ENCODE results near the gene RPP25. TPM values are rescaled to one million over a fixed set of nuclear protein-coding genes. Genes with fewer than 3 reads are reported as not detected.

The RPP25 gene
- total RNA-seq: 10 to 100 TPM in 2 of 4 donors, 1 to 10 TPM in 2; 6.9 to 14.4 (median 9.4) TPM

GRCh38 chr15:74956648-74957475 is at the start of gene RPP25:
Gene RPP25 (minus strand): TSS chr15:74956772. CDS start chr15:74956583, 189 bp downstream.
- ATAC-seq (ENCODE audit: low FRiP score) (peak; percentile 90), DNase-seq (ENCODE audit: low spot score) (no peak)
- no peak for TF ChIP-seq CTCF (IDR thresholded peaks at IDR 0.05)

GRCh38 chr15:75002398-75002797 is 45.8 kb upstream of the RPP25 start:
- TF ChIP-seq CTCF (IDR thresholded peaks at IDR 0.05): no peak
- no peak for ATAC-seq (ENCODE audit: low FRiP score)
- no peak for DNase-seq (ENCODE audit: low spot score)

GRCh38 chr15:75001310-75001709 is 44.7 kb upstream of the RPP25 start:
- no peak for TF ChIP-seq CTCF (IDR thresholded peaks at IDR 0.05)
- DNase-seq (ENCODE audit: low spot score) (no peak), ATAC-seq (ENCODE audit: low FRiP score) (no peak)

GRCh38 chr15:74997543-74997942 is 41.0 kb upstream of the RPP25 start:
- ATAC-seq (ENCODE audit: low FRiP score) (no peak), DNase-seq (ENCODE audit: low spot score) (no peak)
- no peak for TF ChIP-seq CTCF (IDR thresholded peaks at IDR 0.05)

- no peak for ATAC-seq (ENCODE audit: low FRiP score)
- TF ChIP-seq CTCF (IDR thresholded peaks at IDR 0.05): no peak
- DNase-seq (ENCODE audit: low spot score): no peak
Measured at GRCh38 chr15:74997141-74997540, 40.6 kb upstream of the RPP25 start.

- no peak for TF ChIP-seq CTCF (IDR thresholded peaks at IDR 0.05)
- ATAC-seq (ENCODE audit: low FRiP score): no peak
- DNase-seq (ENCODE audit: low spot score): no peak
Measured at GRCh38 chr15:74995779-74996765, 39.5 kb upstream of the RPP25 start.

Data from omental fat pad (tissue), 4 donors.